Kidney (tissue), 14 donors: ENCODE measurements around the gene STK35. TPM values are rescaled to one million over a fixed set of nuclear protein-coding genes. Genes with fewer than 3 reads are reported as not detected.

ENCODE experiments used
- DNase-seq, 5 donors: peaks; one replicate each; pipeline ENCODE4 v3.0.0-alpha.2; 2013 to 2020
- FAIRE-seq: peaks from 2 replicates; lab custom pipeline; 2012; peaks lifted over from hg19 to GRCh38; lab: Jason Lieb, UNC
- H3K27ac ChIP-seq, 2 donors: one replicate each; pipeline ENCODE4 v1.7.0; 2013; ENCODE audit warnings: low read depth in 2 of 2, low read length in 2 of 2, inconsistent platforms in 1 of 2
- H3K27me3 ChIP-seq: one replicate; pipeline ENCODE4 v1.7.1; 2013; ENCODE audit warnings: low read length, inconsistent platforms; ENCODE audit not compliant: control insufficient read depth, insufficient read depth
- H3K36me3 ChIP-seq, 3 donors: one replicate each; pipeline versions ENCODE4 v1.7.0 to v1.7.1; 2013; ENCODE audit warnings: low read length in 3 of 3, control low read depth in 1 of 3, inconsistent platforms in 1 of 3; ENCODE audit not compliant: insufficient read depth in 3 of 3, control insufficient read depth in 2 of 3
- H3K4me1 ChIP-seq, 3 donors: one replicate each; pipeline versions ENCODE4 v1.7.0 to v1.7.1; 2013; ENCODE audit warnings: low read length in 3 of 3, inconsistent platforms in 1 of 3, low read depth in 1 of 3; ENCODE audit not compliant: control insufficient read depth in 2 of 3, insufficient read depth in 2 of 3
- H3K4me3 ChIP-seq, 3 donors: one replicate each; pipeline versions ENCODE4 v1.7.0 to v1.8.1; 2013; ENCODE audit warnings: low read length in 3 of 3, control low read depth in 1 of 3, inconsistent platforms in 1 of 3
- H3K9ac ChIP-seq, 3 donors: one replicate each; pipeline versions ENCODE4 v1.7.0 to v1.7.1; 2013; ENCODE audit warnings: low read length in 3 of 3, control low read depth in 1 of 3, inconsistent platforms in 1 of 3
- H3K9me3 ChIP-seq, 3 donors: one replicate each; pipeline versions ENCODE4 v1.7.0 to v1.7.1; 2013; ENCODE audit warnings: low read length in 3 of 3, control low read depth in 1 of 3, inconsistent platforms in 1 of 3; ENCODE audit not compliant: control insufficient read depth in 2 of 3, insufficient read depth in 1 of 3
- intact Hi-C: fragments of 100-400 bp; cut with DNase I; formaldehyde crosslinking; loops from one replicate; pipeline ENCODE4 v1.11.1; 2022
- polyA plus RNA-seq: library from polyadenylated mRNA; stranded (reverse); fragments of 350-450 nt; fragmentation: Illumina TruSeq; extraction: RNeasy Lipid Tissue Mini Kit (QIAGEN cat#74804); gene quantifications from one replicate; pipeline ENCODE4 v1.2.3, GENCODE V29; 2014; ENCODE audit warnings: low read depth, low replicate concordance; ENCODE audit not compliant: insufficient read depth
- total RNA-seq: library from RNA; stranded (reverse); fragmentation: NEBNext Ultra II Directional; extraction: Animal tissue kit (Norgen Biotek cat#: 25700); gene quantifications from one replicate; pipeline ENCODE4 v1.2.1, GENCODE V29; 2021
- TF ChIP-seq, protein P1 (sequence below): IDR thresholded peaks from 3 replicates; pipeline ENCODE4 v1.5.1; 2012; ENCODE audit warnings: mild to moderate bottlenecking, moderate library complexity, borderline replicate concordance; ENCODE audit not compliant: insufficient read depth; ENCODE audit errors: extremely low read depth
- donor health status: control.
- donor health status: control.
- donor health status: control.
- donor health status: control.
- donor health status: control.
- donor health status: DM: yes; HTN: yes; CAD: no.
- donor health status: Normal renal cell carcinoma (clear cell type).

STK35 gene
- total and polyA plus RNA-seq, 2 donors from 2014 or later: 3.7 to 16.5 TPM

GRCh38 chr20:2164421-2164820 is 62.8 kb downstream of the STK35 start:
- Histone ChIP-seq H3K4me3 (no peak overlapping the region), H3K27me3 (no peaks in the 10 kb centered on the region), H3K9me3 (no peaks in the 10 kb centered on the region), H3K4me1 (no peaks in the 10 kb centered on the region), H3K9ac (no peak overlapping the region), H3K36me3 (no peaks in the 10 kb centered on the region), H3K27ac (no peak overlapping the region)
- DNase-seq (no peak), FAIRE-seq (no peak)
- intact Hi-C loops: no loop called here
- TF ChIP-seq, protein P1, sequence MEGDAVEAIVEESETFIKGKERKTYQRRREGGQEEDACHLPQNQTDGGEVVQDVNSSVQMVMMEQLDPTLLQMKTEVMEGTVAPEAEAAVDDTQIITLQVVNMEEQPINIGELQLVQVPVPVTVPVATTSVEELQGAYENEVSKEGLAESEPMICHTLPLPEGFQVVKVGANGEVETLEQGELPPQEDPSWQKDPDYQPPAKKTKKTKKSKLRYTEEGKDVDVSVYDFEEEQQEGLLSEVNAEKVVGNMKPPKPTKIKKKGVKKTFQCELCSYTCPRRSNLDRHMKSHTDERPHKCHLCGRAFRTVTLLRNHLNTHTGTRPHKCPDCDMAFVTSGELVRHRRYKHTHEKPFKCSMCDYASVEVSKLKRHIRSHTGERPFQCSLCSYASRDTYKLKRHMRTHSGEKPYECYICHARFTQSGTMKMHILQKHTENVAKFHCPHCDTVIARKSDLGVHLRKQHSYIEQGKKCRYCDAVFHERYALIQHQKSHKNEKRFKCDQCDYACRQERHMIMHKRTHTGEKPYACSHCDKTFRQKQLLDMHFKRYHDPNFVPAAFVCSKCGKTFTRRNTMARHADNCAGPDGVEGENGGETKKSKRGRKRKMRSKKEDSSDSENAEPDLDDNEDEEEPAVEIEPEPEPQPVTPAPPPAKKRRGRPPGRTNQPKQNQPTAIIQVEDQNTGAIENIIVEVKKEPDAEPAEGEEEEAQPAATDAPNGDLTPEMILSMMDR: no peak

DNA sequence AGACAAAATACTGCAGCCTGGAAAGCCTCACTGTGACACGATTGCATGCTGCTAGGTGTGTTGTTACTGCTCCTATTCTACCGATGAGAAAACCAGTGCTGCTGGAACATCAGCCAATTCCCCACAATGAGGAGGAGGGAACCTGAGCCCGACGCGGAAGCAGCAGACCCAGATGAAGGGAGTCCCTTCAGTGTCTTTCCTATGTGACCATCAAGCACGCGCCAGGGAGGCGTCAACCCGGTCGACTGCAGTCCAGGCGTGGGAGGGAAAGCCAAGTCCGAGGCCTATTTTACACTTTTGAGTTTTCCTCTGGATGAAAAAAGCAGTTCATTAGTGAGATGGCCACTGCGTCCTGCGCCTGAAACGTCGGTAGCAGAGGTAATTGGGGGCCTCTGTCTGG is 63.3 kb downstream of the STK35 start:
- H3K27ac ChIP-seq: no peak overlapping the region
- TF ChIP-seq, protein P1: no peak
- intact Hi-C loops: no loop called here
- no peak overlapping the region for H3K4me3 ChIP-seq
- FAIRE-seq: no peak
- DNase-seq: peak in 4 of 5 donors; percentile 49 to 56 (median 54)
- no peak overlapping the region for H3K9ac ChIP-seq
- no peaks in the 10 kb centered on the region for H3K36me3 ChIP-seq
- no peaks in the 10 kb centered on the region for H3K4me1 ChIP-seq
- H3K9me3 ChIP-seq: no peaks in the 10 kb centered on the region
- H3K27me3 ChIP-seq: no peaks in the 10 kb centered on the region

- FAIRE-seq: no peak
- intact Hi-C loops: no loop called here
- Histone ChIP-seq H3K9ac (no peak overlapping the region), H3K27ac (no peak overlapping the region), H3K4me3 (no peak overlapping the region), H3K4me1 (no peaks in the 10 kb centered on the region), H3K9me3 (no peaks in the 10 kb centered on the region), H3K27me3 (no peaks in the 10 kb centered on the region), H3K36me3 (no peaks in the 10 kb centered on the region)
- TF ChIP-seq, protein P1: no peak
- no peak for DNase-seq
These were observed 64.2 kb downstream of the STK35 start for GRCh38 chr20:2165871-2166270.

GRCh38 chr20:2167112-2167511 is 65.5 kb downstream of the STK35 start:
- no peak overlapping the region for H3K27ac ChIP-seq
- H3K4me1 ChIP-seq: no peaks in the 10 kb centered on the region
- H3K9ac ChIP-seq: no peak overlapping the region
- TF ChIP-seq, protein P1: no peak
- no peaks in the 10 kb centered on the region for H3K36me3 ChIP-seq
- intact Hi-C loops: no loop called here
- H3K4me3 ChIP-seq: no peak overlapping the region
- no peak for FAIRE-seq
- DNase-seq: no peak
- H3K9me3 ChIP-seq: no peaks in the 10 kb centered on the region
- H3K27me3 ChIP-seq: no peaks in the 10 kb centered on the region
